GM18907 (cell line): ENCODE data around the gene MRPL54.

ENCODE experiments used
- ATAC-seq: cut with Tn5 transposase; IDR thresholded peaks from one replicate; pipeline ENCODE4 v1.9.1; 2021; ENCODE audit warnings: mild to moderate bottlenecking, moderate library complexity; ENCODE audit not compliant: unreplicated experiment

MRPL54 gene

DNA sequence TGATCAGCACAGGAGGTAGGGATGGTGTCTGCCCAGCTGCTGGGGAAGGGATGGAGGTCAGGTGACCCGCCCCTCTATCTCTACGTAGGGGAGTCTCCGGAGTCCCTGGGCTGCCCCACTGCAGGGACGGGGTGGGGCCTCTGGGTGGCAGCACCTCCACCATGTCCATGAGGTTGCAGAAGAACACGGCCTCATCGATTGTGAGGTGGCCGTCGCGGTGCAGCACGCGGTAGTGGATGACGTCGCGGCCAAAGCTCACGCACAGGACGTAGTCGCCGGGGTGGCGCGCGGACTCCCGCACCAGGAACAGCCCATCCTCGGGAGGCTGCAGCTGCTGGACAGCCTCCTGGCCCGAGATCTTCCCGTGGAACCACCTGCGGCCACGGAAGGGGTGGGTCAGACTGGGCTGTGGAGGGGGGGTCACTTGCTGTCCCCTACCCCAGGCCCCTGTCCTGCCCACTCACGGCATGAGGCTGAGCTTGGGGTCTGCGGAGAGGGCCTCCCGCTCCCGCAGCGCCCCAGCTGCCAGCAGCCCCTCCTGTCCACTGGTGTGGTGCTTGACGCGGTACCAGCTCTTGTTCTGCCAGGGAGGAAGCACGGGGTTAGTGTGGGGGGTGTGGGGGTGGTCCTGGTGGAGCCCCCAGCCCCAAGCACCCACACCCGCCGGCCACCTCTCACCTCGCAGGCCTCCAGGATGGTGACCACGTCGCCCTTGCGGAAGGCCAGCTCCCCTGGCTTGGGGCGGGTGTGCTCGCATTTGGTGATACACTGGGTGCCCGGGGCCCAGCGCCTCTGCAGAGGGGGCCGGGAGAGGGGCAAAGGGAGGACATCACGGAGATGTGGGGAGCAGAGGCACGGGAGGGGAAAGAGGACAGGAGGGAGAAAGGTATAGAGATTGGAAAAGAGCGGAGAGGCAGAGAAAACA, 21.4 kb downstream of the MRPL54 start:
- no peak for ATAC-seq

DNA sequence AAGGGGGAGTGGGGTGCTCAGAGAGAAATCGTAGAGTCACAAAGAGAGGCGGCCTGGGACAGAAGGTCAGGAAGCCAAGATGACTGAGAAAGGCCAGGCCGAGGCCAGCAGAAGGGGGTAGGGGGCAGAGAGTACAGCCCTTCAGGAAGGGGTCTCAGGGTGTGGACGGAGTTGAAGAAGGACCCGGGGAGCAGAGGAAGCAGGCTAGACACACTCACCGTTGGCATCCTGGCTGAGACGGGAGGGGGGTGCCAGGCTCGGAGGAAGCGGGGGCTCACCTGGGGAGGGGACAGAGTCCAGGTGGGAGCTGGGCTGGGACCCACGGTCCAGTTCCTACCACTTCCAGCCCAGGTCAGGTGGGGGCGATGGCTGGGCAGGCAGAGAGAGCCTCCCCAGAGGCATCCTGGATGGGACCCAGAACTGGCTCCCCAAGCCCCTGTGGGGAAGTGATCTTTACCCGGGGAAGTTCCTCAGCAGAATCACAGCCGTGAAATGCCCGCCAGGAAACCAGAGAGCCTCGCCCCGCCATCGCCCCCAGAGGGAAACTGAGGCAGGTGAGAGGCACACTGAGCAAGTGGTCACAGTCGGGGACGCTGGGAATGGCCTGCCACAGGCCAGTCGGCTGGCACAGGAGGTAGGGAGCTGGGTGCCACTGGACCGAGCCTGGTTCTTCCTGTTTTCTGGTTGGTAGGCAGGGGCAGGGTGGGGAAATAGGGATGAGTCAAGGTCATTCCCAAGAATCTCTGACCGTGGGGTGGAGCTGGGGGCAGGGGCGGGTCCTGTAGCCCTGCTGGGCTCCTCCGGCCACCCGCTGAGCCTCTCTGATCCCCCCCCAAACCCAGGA, 22.3 kb downstream of the MRPL54 start:
- no peak for ATAC-seq

DNA sequence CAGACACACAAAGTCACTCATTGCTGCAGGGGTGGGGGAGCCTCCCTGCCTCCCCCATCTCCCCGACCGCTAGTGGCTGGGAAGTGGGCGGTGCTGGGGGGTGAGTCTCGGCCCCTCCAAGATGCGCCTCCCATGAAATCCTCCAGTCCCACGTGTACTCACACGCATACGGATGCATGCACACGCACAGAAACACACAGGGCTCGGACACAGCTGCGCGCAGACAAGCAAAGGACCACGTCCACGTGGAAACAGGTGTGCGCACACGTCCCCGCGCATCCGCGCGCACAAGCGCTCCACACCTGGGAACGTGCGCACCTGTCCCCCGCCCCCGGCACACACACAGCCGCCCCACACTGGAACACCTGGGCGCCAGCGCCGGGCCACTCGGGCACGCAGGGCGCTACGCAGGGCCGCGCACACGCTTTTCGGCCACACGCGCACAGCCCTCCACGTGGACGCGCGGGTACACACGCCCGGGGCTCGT, 23.0 kb downstream of the MRPL54 start:
- ATAC-seq = no peak

DNA sequence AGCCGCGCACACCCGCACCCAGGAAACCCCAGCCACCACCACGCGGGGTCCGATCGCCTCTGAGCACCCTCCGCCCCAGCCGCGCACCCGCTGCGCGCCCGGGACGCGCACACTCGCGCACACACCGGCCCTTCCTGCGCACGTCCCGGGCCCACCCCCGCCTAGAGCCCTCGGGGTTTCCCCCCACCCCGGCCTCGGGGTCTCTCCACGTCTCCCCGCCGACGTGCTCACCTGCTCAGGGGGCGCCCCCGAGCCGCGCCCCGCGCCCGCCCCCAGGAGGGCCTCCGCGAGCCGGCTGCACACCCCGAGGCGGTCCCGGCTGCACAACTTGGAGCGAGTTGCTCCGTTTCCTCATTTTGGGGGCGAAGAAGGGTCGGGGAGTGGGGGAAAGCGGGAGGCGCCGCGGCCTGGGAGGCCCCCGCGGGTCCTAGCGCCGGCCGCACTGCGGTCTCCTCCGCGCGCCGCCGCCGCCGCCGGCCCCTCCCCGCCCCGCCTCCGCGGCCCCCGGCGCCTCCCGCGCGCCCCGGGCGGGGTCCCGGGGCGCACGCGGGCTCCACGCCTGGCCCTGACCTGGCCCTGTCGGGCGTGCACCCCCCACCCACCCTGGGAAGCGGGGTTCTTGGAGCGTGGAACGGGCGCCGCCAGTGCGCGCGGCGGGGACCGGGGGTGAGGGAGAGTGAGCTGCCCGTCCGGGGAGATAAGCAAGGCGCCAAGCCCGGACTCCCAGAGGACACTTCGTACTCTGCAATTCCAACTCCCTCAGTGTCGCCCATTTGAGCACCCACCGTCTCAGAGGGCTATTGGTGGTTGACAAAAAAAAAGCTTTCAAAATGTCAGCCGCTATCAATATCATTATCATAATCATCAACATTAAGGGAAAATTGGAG, 23.7 kb downstream of the MRPL54 start, which contains the start of gene MATK:
Gene MATK (minus strand): TSS at position 444 of the 887 bp plus-strand sequence. CDS start 1,246 bp downstream, outside the sequence.
- no peak for ATAC-seq

DNA sequence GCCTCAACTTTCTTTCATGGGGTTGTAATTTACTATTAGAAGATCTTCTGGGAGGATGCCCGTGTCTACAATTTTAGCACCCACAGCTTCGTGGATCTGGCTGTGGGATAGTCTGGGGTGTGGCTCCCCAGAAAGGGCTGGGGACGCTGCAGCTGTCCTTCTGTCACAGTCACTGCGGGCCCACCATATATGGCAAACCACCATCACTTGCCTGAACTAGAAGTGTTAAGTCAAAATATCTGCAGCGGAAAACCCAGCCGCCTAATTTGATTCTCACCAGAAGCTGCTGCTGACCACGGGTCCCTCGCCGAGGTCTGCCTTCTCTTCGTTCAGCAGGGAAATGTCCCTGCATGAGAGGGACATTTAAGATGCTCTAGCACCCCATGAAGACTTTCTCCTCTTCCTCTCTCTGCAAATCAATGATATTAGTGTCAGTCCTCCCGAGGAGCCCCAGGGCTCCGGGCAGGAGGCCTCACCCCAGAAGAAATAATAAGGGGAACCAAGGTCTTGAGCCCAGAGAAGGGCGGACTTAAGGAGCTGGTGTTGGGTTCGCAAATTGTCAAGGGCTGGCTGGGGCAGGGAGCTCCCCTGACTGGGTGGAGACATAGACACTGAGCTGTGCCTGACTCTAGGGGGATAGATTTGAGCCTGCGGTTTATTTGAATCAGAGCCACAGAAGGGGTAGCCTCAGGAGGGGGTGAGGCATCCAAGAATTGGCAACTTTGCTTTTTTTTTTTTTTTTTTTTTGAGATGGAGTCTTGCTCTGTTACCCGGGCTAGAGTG, 26.7 kb downstream of the MRPL54 start:
- no peak for ATAC-seq

DNA sequence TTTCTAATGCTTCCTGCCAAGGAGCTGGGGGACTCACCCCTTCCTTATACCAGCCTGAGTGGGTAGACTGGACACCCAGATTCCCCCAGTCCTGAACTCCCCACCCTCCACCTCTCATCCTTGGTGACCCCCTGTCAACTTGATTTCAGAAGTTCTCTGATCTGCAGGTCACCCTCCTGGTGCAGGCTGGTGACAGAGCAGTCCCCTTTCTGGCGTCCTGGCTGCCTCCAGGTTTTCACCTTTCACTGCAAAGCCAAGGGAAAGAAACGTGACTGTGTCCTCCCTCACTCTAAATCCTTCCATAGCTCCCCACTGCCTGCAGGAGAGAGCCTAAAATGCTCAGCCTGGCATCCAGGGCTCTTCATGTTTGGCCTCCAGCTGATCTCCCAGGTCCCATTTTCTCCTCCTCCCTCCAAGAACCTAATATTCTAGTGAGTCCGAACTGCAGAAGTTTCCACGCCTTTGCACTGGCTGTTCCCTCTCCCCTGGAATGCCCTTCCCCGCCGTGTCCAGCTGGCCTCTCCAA, 27.8 kb downstream of the MRPL54 start:
- no peak for ATAC-seq

DNA sequence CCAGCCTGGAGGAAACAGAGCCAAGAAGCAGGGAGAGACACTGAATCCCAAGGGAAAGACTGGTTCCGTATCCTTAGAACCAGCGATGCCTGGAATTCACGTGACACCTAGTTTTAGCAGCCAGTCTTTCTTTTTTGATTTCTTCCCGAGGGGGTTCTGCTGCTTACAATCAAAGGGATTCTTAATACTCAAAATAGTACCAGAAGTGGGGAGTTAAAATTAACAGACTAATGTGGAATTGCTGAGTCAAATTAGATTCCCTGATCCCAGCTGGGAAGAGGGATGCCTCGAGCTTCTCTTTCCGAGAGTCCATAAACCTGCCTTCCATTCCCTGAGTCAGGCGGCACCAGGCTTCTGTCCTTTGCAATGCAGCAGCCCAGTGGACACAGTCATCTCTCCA, 28.5 kb downstream of the MRPL54 start:
- no peak for ATAC-seq

DNA sequence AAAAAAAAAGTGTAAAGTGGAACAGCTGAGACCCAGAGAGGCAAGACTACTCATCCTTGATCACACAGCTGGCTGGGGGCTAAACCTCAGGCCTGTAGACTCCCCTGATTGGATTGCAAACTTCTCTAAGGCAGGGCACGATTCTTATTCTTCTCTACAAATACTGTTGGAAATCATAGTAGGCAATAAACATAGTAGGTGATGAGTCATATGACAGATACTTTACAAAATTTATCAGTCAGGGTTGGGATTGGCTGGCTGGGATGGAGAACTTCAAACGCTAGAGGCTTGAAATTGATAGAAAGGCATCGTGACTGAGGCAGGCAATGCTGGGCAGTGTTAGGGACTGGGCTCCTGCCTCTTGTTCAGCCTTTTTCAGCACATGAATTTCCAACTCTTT, 29.6 kb downstream of the MRPL54 start:
- ATAC-seq = no peak

DNA sequence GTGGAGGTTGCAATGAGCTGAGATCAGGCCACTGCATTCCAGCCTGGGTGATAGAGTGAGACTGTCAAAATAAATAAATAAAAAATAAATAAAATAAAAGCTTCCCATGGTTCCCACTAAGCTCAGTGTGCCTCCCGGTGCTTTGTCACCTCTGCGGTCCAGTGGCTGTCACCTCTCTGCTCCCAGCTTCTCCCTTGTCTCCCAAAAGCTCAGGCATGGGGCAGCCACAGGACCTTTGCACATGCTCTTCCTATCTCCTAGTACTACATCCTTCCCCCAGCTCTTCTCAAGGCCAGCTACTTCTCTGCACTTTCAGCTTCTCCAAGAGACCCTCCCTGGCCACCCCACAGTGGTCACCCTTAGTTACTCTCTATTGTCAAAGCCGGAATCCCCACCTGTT, 31.3 kb downstream of the MRPL54 start:
- no peak for ATAC-seq

DNA sequence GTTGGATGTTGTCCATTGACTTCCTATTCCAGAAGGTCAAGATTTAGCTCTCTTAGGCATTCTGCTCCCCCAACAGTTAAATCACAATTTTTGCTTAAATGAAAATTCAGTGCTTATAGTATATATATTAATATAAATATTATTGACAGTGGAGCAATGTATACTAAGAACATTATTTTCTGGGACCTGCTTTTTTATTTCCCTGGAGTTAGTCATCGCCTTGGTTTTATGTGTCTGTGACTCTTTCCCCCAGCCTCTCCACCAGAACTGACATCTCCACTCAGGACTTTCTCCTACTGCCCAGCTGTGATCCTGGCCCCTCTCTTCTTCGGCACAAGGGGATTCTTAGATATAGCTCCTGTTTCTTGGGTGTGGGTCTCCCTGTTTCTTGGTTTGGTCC, 33.9 kb downstream of the MRPL54 start:
- ATAC-seq = no peak

DNA sequence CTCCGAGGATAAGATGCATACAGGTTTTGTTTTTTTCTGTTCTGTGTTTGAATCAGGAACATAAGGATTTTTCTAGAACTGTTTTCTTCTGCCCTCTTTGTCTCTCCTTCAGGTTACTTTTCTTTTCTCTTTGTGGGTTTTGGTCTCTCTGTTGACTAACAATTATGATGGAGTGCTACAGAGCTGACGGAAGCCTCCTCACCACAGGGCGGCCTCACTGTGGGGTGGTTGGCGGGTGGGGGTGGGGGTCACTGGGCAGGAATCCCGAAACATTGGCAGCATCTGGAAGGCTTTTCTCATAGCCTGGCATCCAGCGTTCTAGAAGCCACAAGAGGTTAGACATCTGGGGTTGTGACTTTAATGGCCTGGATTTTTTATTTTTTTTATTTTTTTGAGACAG, 35.7 kb downstream of the MRPL54 start:
- ATAC-seq = no peak

DNA sequence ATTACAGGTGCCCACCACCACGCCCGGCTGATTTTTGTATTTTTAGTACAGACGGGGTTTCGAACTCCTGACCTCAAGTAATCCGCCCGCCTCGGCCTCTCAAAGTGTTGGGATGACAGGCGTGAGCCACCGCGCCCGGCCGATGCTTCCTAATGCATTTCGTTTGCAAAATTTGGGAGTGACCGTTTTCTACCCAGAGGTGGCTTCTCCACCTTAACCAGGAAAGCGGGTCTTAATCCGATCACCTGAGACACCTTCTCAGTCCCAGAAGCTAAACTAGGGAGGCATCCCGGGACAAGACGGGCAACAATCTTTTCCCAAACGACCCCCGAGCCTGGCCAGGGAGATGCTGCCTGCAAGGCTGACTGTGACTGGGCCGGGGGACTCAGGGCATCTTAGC, 38.5 kb downstream of the MRPL54 start:
- no peak for ATAC-seq

DNA sequence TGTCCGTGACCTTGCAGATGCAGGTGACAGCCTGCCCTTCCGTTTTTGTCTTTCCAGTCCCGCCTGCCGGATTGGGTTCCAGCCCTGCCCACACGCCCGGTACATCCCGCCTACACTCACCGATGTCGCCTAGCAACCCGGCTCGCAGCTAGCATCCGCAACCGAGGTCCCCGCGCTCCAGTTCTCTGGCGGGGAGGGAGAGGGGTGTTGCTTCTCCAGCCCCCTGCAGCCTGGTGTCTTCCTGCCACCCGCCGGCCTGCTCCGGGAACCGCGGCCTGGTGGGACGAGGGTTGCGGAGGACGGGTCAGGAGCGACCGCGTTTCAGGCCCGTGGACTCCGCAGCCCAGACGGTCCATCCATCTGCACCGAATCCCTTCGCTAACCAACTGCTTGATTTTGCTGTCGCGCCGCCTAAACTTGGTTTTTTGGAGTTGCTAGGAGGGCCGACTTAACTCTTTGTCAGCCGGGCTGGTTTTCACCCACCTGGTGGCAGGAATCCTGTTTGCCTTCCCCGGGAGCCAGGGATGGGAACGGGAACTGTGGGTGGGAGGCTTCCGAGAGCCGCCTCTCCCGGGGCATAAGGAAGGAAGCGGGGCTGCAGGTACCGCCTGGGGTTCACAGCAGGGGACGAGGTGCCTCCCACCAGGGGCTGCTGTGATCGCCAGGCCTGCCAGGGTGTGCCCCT, 39.1 kb downstream of the MRPL54 start:
- no peak for ATAC-seq

DNA sequence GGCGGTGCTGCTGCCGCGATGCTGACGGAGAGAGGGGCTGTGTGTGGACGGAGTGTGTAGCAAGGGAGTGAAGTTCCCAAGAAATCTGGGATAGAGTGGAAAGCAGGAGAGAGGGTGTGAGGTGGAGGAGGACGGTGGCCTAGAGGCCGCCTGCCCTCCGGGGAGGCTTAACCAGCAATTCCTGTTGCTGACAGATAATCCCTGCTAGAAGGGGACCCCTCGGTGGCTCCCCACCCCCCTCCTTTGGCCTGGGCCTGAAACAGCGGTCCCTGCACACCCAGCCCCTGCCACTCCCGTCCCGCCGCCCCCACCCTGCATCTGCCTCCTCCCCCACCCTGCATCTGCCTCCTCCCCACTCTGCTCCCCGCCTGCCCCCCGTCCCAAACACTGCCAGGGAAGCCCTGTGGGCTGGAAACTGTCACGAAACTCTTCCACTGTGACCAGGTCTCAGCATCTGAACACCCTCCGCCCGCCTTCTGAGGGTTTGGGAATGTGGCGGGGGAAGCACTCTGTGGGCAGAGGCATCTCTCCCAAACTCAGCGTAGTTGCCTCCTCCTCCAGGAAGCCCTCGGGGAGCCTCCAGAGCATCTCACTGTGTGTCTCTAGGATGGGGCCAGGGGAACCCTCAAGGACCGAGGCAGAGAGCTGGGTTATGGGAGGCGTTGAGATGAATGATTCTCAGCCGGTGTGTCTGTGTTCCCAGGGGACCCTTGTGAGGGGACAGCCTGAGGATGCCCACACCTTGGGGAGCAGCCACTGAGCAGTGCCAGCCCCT, 40.8 kb downstream of the MRPL54 start:
- ATAC-seq = no peak

DNA sequence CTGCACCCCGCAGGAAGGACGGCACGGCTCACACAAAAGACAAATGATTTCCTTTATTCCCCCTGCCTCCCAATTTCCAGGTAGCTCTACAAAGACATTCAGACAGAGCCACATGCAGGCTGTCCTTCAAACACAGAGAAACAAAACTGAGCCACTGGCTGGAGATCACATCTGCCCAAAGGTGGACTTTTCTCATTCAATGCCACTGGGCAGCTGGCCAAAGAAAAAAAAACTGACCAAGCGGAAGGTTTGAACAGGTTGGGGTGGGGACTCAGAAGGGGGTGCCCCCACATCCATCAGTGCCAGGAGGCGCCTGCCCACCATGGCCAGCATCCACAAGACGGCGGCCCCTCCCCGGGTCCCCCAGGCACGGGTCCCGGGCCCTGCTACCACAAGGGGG, 41.5 kb downstream of the MRPL54 start:
- no peak for ATAC-seq

DNA sequence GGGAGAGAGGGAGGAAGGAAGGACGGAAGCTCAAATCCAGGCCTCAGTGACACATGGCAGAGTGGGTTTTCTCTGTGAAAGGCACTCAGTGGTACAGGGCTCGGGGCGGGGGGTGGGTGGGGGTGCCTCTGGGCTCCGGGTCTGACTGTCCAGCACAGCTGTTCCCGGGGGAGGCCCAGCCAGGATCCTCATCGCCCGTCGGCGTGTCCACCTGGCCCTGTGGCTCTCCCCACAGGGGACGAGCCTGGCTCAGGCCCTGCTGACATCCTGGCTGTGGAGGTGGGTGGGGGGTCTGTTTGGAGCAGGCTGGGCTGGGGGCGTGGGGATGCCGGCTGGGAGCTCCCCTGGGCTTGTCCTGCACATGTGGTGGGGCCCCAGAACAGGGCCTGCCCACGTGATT, 41.9 kb downstream of the MRPL54 start:
- ATAC-seq = no peak

DNA sequence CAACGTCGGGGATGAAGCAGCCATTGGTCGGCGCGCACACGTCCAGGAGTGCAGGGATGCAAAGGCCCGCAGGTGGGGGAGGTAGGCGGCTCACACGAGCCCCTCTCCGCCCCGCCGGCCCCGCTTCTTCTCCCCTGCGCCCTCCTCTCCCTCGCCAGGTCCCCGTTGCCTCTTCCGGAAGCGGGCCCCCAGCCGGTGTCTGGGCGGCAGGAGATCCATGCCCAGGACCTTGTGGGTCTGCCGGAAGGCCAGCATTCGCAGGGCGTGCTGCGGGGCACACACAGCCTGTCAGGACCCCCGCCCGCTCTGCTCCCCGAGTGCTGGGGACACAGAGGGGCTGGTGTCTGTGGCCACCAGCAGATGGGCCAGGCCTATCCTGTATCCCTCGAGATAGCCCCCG, 43.4 kb downstream of the MRPL54 start:
- no peak for ATAC-seq

DNA sequence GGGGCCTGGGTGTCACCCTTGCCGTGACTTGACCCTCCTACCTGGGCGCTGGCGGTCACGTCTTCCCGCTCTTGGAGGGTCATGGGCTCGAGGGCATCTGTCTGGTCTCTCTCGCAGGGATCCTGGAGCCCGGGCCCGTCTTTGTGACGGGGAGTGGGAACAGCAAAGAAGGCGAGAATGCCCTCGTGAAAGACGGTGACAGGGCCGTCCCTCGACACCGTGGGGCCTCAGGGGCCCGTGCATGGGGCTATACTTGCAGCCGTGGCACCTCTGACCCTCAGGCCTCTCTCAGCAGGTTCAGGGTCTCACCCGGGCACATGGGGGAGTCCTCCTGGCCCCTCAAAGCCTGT, 44.6 kb downstream of the MRPL54 start:
- no peak for ATAC-seq
